HepG2 (cell line): ENCODE results near the gene FAM163A. TPM values are rescaled to one million over a fixed set of nuclear protein-coding genes. Genes with fewer than 3 reads are reported as not detected.
A peak's percentile ranks its signal among the peaks of the same experiment; 100 is the strongest.

Experiments used
- AGO1 ChIP-seq: fragments of 200-400 bp; formaldehyde crosslinking; IDR thresholded peaks from 2 replicates; pipeline ENCODE4 v1.6.1; 2017; ENCODE audit warnings: mild to moderate bottlenecking, low read depth, low read length, moderate library complexity; ENCODE audit not compliant: poor library complexity, severe bottlenecking
- ELF1 ChIP-seq: sonication (generic); formaldehyde crosslinking; IDR thresholded peaks from 2 replicates; pipeline ENCODE4 v1.4.0; 2020; ENCODE audit warnings: missing genetic modification reagents
- GABPB1 ChIP-seq: IDR thresholded peaks from 2 replicates; pipeline ENCODE4 v1.6.1; 2016; ENCODE audit warnings: mild to moderate bottlenecking, missing genetic modification reagents, moderate library complexity, missing compliant biosample characterization
- NFAT5 ChIP-seq: sonication (generic); formaldehyde crosslinking; IDR thresholded peaks from 2 replicates; pipeline ENCODE4 v1.4.0; 2020; ENCODE audit warnings: missing genetic modification reagents
- ONECUT2 ChIP-seq: sonication (generic); formaldehyde crosslinking; IDR thresholded peaks from 2 replicates; pipeline ENCODE4 v1.4.0; 2020; ENCODE audit warnings: missing genetic modification reagents
- PCBP1 ChIP-seq: fragments of 200-400 bp; formaldehyde crosslinking; IDR thresholded peaks from 2 replicates; pipeline ENCODE4 v1.6.1; 2017; ENCODE audit warnings: mild to moderate bottlenecking, low read depth, low read length, borderline replicate concordance
- RARA ChIP-seq: IDR thresholded peaks from 2 replicates; pipeline ENCODE4 v1.6.1; 2016; ENCODE audit warnings: missing genetic modification reagents, missing compliant biosample characterization
- SKIL ChIP-seq: sonication (generic); formaldehyde crosslinking; IDR thresholded peaks from 2 replicates; pipeline ENCODE4 v1.8.0; 2022; ENCODE audit warnings: missing genetic modification reagents, mild to moderate bottlenecking, moderate library complexity, borderline replicate concordance
- SP2 ChIP-seq: sonication (generic); formaldehyde crosslinking; IDR thresholded peaks from 2 replicates; pipeline ENCODE4 v1.5.1; 2020; ENCODE audit warnings: mild to moderate bottlenecking, missing genetic modification reagents
- TAF15 ChIP-seq: fragments of 200-400 bp; formaldehyde crosslinking; IDR thresholded peaks from one replicate; pipeline ENCODE4 v1.6.1; 2018; ENCODE audit warnings: mild to moderate bottlenecking, low read depth, low read length; ENCODE audit not compliant: poor library complexity, severe bottlenecking
- ZNF335 ChIP-seq: sonication (generic); formaldehyde crosslinking; IDR thresholded peaks from 2 replicates; pipeline ENCODE4 v1.4.0; 2020; ENCODE audit warnings: missing genetic modification reagents
- polyA plus RNA-seq, 8 experiments: library from polyadenylated mRNA; depleted of rRNA in 3 of 8; stranded (reverse) in 7 of 8; unstranded in 1 of 8; fragments of >200 nt; fragmentation: Illumina TruSeq in 4 of 8; extraction: Trizol in 4 of 8; gene quantifications; 2 replicates each; pipeline versions ENCODE4 v1.2.1 to v1.2.3, GENCODE V29; 2011 to 2016; ENCODE audit warnings: low read depth in 4 of 8, missing spikeins in 1 of 8, mixed read lengths in 1 of 8; ENCODE audit not compliant: insufficient read depth in 1 of 8
- total RNA-seq, 5 experiments: library from RNA; depleted of rRNA; stranded (reverse); fragments of >200 nt; fragmentation: Illumina TruSeq; extraction: Trizol; gene quantifications; 2 replicates each; pipeline ENCODE4 v1.2.3, GENCODE V29; 2016; ENCODE audit warnings: low read depth in 1 of 5
- TF ChIP-seq, protein P1 (sequence below): sonication (generic); formaldehyde crosslinking; IDR thresholded peaks from 2 replicates; pipeline ENCODE4 v1.5.1; 2020; ENCODE audit warnings: mild to moderate bottlenecking, missing genetic modification reagents, borderline replicate concordance
- TF ChIP-seq, protein P2 (sequence below): sonication (generic); formaldehyde crosslinking; IDR thresholded peaks from 2 replicates; pipeline ENCODE4 v1.9.0; 2021; ENCODE audit warnings: missing genetic modification reagents, borderline replicate concordance

FAM163A gene
- total and polyA plus RNA-seq, 2 of the 13 experiments (the other 11 are each of a cell fraction or from before 2014, with no cell fraction given): not detected

DNA sequence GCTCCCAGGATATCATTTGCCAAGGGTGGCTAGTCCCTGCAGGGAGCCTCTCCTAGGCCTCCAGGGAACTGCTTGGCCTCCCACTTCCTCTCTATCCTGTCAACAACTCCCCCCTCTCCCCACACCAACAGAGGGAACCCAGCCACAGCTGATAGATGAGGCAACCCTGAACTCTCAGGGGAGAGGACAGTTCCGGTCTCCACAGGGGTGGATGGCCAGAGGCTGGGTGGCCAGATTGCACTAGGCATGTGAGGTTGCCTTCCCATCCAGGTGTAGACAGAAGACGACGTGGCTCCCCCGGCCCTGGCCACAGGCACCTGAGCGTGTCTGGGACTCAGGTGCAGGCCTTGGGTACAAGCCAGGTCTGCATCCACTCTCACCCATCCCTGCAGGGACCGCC, 81.2 kb downstream of the FAM163A start (continued):
- TF ChIP-seq ONECUT2 (no peak), NFAT5 (CRISPR knock-in tag) (no peak), TAF15 (no peak), RARA (CRISPR knock-in tag) (peak; percentile 23; the same call in 1 of the 2 replicates), SP2 (CRISPR knock-in tag) (no peak), ZNF335 (CRISPR knock-in tag) (no peak), GABPB1 (CRISPR knock-in tag) (peak; percentile 31; the same call in 1 of the 2 replicates), ELF1 (0 out of 2 replicates have a peak, but pooled peaks have one; percentile 12), AGO1 (no peak), PCBP1 (no peak), SKIL (no peak)
- TF ChIP-seq, protein P1, sequence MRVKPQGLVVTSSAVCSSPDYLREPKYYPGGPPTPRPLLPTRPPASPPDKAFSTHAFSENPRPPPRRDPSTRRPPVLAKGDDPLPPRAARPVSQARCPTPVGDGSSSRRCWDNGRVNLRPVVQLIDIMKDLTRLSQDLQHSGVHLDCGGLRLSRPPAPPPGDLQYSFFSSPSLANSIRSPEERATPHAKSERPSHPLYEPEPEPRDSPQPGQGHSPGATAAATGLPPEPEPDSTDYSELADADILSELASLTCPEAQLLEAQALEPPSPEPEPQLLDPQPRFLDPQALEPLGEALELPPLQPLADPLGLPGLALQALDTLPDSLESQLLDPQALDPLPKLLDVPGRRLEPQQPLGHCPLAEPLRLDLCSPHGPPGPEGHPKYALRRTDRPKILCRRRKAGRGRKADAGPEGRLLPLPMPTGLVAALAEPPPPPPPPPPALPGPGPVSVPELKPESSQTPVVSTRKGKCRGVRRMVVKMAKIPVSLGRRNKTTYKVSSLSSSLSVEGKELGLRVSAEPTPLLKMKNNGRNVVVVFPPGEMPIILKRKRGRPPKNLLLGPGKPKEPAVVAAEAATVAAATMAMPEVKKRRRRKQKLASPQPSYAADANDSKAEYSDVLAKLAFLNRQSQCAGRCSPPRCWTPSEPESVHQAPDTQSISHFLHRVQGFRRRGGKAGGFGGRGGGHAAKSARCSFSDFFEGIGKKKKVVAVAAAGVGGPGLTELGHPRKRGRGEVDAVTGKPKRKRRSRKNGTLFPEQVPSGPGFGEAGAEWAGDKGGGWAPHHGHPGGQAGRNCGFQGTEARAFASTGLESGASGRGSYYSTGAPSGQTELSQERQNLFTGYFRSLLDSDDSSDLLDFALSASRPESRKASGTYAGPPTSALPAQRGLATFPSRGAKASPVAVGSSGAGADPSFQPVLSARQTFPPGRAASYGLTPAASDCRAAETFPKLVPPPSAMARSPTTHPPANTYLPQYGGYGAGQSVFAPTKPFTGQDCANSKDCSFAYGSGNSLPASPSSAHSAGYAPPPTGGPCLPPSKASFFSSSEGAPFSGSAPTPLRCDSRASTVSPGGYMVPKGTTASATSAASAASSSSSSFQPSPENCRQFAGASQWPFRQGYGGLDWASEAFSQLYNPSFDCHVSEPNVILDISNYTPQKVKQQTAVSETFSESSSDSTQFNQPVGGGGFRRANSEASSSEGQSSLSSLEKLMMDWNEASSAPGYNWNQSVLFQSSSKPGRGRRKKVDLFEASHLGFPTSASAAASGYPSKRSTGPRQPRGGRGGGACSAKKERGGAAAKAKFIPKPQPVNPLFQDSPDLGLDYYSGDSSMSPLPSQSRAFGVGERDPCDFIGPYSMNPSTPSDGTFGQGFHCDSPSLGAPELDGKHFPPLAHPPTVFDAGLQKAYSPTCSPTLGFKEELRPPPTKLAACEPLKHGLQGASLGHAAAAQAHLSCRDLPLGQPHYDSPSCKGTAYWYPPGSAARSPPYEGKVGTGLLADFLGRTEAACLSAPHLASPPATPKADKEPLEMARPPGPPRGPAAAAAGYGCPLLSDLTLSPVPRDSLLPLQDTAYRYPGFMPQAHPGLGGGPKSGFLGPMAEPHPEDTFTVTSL: no peak
- TF ChIP-seq, protein P2, sequence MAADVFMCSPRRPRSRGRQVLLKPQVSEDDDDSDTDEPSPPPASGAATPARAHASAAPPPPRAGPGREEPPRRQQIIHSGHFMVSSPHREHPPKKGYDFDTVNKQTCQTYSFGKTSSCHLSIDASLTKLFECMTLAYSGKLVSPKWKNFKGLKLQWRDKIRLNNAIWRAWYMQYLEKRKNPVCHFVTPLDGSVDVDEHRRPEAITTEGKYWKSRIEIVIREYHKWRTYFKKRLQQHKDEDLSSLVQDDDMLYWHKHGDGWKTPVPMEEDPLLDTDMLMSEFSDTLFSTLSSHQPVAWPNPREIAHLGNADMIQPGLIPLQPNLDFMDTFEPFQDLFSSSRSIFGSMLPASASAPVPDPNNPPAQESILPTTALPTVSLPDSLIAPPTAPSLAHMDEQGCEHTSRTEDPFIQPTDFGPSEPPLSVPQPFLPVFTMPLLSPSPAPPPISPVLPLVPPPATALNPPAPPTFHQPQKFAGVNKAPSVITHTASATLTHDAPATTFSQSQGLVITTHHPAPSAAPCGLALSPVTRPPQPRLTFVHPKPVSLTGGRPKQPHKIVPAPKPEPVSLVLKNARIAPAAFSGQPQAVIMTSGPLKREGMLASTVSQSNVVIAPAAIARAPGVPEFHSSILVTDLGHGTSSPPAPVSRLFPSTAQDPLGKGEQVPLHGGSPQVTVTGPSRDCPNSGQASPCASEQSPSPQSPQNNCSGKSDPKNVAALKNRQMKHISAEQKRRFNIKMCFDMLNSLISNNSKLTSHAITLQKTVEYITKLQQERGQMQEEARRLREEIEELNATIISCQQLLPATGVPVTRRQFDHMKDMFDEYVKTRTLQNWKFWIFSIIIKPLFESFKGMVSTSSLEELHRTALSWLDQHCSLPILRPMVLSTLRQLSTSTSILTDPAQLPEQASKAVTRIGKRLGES: no peak
